HCT116 (cell line): ENCODE results near the gene ARHGEF12.

ENCODE experiments used
- POLR2A ChIP-seq: IDR thresholded peaks from 2 replicates; pipeline ENCODE4 v1.7.0; 2011; ENCODE audit warnings: borderline replicate concordance; ENCODE audit not compliant: insufficient read depth, insufficient read length; ENCODE audit errors: extremely low read depth
- YY1 ChIP-seq: IDR thresholded peaks from 2 replicates; pipeline ENCODE4 v1.6.1; 2011; ENCODE audit warnings: low read length, low read depth, moderate library complexity, mild to moderate bottlenecking; ENCODE audit not compliant: insufficient replicate concordance; ENCODE audit errors: extremely low read depth
- TF ChIP-seq, protein P1 (sequence below), 3 experiments: fragments of 200-600 bp in 1 of 3; sonication (generic) in 1 of 3; IDR thresholded peaks in 2 of 3; conservative IDR thresholded peaks in 1 of 3; 2 replicates each; pipeline ENCODE4 v1.5.1; 2012 to 2017; ENCODE audit warnings: low read depth in 2 of 3, low read length in 2 of 3, antibody characterized with exemption in 1 of 3, borderline replicate concordance in 1 of 3, control low read depth in 1 of 3, mild to moderate bottlenecking in 1 of 3, mixed read lengths in 1 of 3, mixed run types in 1 of 3, moderate library complexity in 1 of 3; ENCODE audit not compliant: insufficient read depth in 1 of 3

DNA sequence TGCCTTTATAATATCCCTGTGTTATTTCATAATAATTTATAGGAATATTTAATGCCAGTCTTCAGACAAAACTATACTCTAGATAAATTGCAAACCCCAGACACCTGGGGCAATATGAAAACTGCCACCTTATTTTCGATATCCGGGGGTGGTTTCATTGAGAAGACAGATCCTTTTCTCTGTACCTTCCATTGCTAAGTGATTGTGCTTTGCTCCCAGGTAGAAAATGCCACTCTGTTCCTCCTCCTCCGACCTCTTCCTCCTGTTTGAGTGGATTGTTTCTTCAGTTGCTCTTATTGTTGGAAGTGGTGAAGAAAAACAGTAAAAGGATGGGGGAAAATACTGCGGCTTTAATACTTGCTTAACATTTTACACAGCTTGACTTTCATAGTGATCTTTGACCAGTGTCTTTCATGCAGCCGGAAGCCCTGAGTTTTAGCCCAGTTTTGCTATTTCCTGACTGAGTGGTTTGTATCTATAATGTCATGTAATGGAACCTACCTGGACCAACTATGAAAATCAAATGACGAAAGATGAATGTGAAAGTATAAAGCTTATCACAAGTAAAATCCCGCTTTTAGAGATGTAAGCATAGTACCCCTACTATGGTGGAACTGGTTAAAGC is 169.7 kb downstream of the ARHGEF12 start:
- TF ChIP-seq YY1 = no peak
- TF ChIP-seq POLR2A = no peak
- TF ChIP-seq, protein P1, sequence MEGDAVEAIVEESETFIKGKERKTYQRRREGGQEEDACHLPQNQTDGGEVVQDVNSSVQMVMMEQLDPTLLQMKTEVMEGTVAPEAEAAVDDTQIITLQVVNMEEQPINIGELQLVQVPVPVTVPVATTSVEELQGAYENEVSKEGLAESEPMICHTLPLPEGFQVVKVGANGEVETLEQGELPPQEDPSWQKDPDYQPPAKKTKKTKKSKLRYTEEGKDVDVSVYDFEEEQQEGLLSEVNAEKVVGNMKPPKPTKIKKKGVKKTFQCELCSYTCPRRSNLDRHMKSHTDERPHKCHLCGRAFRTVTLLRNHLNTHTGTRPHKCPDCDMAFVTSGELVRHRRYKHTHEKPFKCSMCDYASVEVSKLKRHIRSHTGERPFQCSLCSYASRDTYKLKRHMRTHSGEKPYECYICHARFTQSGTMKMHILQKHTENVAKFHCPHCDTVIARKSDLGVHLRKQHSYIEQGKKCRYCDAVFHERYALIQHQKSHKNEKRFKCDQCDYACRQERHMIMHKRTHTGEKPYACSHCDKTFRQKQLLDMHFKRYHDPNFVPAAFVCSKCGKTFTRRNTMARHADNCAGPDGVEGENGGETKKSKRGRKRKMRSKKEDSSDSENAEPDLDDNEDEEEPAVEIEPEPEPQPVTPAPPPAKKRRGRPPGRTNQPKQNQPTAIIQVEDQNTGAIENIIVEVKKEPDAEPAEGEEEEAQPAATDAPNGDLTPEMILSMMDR (IDR thresholded peaks at IDR 0.05 in 2 of 3, conservative IDR thresholded peaks at IDR 0.05 in 1 of 3; ENCODE audit: borderline replicate concordance in 1 of 3, insufficient read depth in 1 of 3, low read depth in 2 of 3, low read length in 2 of 3) = no peak
